ENCODE data around the gene MTX2.
"Not testable (repeated sequence)": the region's sequence is repeated elsewhere in the genome, so short reads cannot be mapped to it uniquely, and the experiment has no call there.

MTX2 gene

GRCh38 chr2:176285321-176285720 is 16.1 kb downstream of the MTX2 start:
- no peak for DNase-seq (ENCODE audit: low read depth in 2 of 2)

GRCh38 chr2:176291335-176291734 is 22.1 kb downstream of the MTX2 start:
- DNase-seq (ENCODE audit: low read depth in 2 of 2): no peak

- DNase-seq (ENCODE audit: low read depth in 2 of 2): no peak
Measured at GRCh38 chr2:176291809-176292283, 22.6 kb downstream of the MTX2 start.

- no peak for DNase-seq (ENCODE audit: low read depth in 2 of 2)
Measured at GRCh38 chr2:176292608-176293007, 23.4 kb downstream of the MTX2 start.

- DNase-seq (ENCODE audit: low read depth in 2 of 2): no peak
Measured at GRCh38 chr2:176293334-176293733, 24.1 kb downstream of the MTX2 start.

GRCh38 chr2:176297067-176297466 is 27.8 kb downstream of the MTX2 start:
- DNase-seq (ENCODE audit: low read depth in 2 of 2): no peak

- DNase-seq (ENCODE audit: low read depth in 2 of 2): no peak
Measured at GRCh38 chr2:176297737-176298136, 28.5 kb downstream of the MTX2 start.

GRCh38 chr2:176306020-176306419 is 36.8 kb downstream of the MTX2 start:
- DNase-seq (ENCODE audit: low read depth in 2 of 2): not testable (repeated sequence)

GRCh38 chr2:176317199-176317598 is 48.0 kb downstream of the MTX2 start:
- DNase-seq (ENCODE audit: low read depth in 2 of 2): no peak

GRCh38 chr2:176317623-176318065 is 48.4 kb downstream of the MTX2 start:
- no peak for DNase-seq (ENCODE audit: low read depth in 2 of 2)

GRCh38 chr2:176321916-176322315 is 52.7 kb downstream of the MTX2 start:
- no peak for DNase-seq (ENCODE audit: low read depth in 2 of 2)

- no peak for DNase-seq (ENCODE audit: low read depth in 2 of 2)
Measured at GRCh38 chr2:176324862-176325261, 55.6 kb downstream of the MTX2 start.

GRCh38 chr2:176325732-176326131 is 56.5 kb downstream of the MTX2 start:
- DNase-seq (ENCODE audit: low read depth in 2 of 2): no peak

- DNase-seq (ENCODE audit: low read depth in 2 of 2): no peak
Measured at GRCh38 chr2:176328149-176328548, 58.9 kb downstream of the MTX2 start.

GRCh38 chr2:176330612-176331011 is 61.4 kb downstream of the MTX2 start:
- no peak for DNase-seq (ENCODE audit: low read depth in 2 of 2)

GRCh38 chr2:176331646-176332045 is 62.4 kb downstream of the MTX2 start:
- no peak for DNase-seq (ENCODE audit: low read depth in 2 of 2)

GRCh38 chr2:176334729-176335128 is 65.5 kb downstream of the MTX2 start:
- DNase-seq (ENCODE audit: low read depth in 2 of 2): no peak

- no peak for DNase-seq (ENCODE audit: low read depth in 2 of 2)
Measured at GRCh38 chr2:176338395-176338794, 69.2 kb downstream of the MTX2 start.

GRCh38 chr2:176339208-176339607 is 70.0 kb downstream of the MTX2 start:
- no peak for DNase-seq (ENCODE audit: low read depth in 2 of 2)

- no peak for DNase-seq (ENCODE audit: low read depth in 2 of 2)
Measured at GRCh38 chr2:176356251-176356650, 87.0 kb downstream of the MTX2 start.

GRCh38 chr2:176364273-176364977 is 95.2 kb downstream of the MTX2 start:
- DNase-seq (ENCODE audit: low read depth in 2 of 2): no peak

- DNase-seq (ENCODE audit: low read depth in 2 of 2): no peak
Measured at GRCh38 chr2:176368349-176368748, 99.1 kb downstream of the MTX2 start.

GRCh38 chr2:176370467-176371171 is 101.4 kb downstream of the MTX2 start:
- no peak for DNase-seq (ENCODE audit: low read depth in 2 of 2)
